ENCODE data around the gene ILF3.

DNA sequence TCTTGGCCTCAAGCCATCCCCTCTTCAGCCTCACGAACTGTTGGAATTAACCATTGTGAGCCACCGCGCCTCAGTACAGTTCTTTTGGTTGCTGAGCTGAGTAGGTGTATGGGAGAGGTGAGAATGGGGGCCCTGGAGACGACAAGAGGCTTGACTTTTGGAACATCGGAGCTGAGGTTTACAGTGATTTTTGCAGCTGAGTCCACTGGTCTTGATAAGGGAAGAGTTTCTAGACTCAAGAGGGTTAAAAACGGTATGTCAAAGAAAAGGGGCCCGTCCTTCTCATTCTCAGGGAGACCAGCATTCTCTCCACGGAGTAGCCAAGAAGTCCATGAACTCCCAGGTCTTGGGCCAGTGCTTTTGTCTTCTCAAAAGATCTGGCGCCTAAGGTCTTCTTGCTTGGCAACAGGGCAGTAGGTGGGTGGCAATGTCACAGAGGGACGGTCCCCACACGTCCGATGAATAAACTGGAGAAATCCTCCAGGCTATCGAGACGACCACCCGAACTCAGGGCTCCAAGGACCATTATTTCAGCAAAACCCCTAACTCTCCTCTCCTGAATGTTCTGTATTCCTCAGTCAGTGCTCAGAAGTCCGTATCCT, 40.7 kb downstream of the ILF3 start:
- no peak for TF ChIP-seq YY1 (IDR thresholded peaks at IDR 0.05; ENCODE audit: insufficient read depth, insufficient read length)
- TF ChIP-seq SUZ12 (IDR thresholded peaks at IDR 0.05; ENCODE audit: extremely low read depth, insufficient read depth, insufficient read length) = no peak

Measured in NT2/D1 (cell line).